Right renal pelvis (tissue), 4 donors: ENCODE data around the gene VSNL1. TPM values are rescaled to one million over a fixed set of nuclear protein-coding genes. Genes with fewer than 3 reads are reported as not detected.

Source experiments
- DNase-seq, 4 donors: peaks; one replicate each; pipeline ENCODE4 v3.0.0-alpha.2; 2013; ENCODE audit warnings: low read depth in 4 of 4, low spot score in 3 of 4, missing footprints in 1 of 4
- polyA plus RNA-seq, 4 donors: library from polyadenylated mRNA; unstranded; fragments of 120-200 nt; gene quantifications; one replicate each; pipeline ENCODE4 v1.2.1, GENCODE V29; 2013; ENCODE audit not compliant: insufficient read length in 4 of 4

Gene VSNL1
- polyA plus RNA-seq, 4 donors: 3.3 to 4.9 (median 4.2) TPM

DNA sequence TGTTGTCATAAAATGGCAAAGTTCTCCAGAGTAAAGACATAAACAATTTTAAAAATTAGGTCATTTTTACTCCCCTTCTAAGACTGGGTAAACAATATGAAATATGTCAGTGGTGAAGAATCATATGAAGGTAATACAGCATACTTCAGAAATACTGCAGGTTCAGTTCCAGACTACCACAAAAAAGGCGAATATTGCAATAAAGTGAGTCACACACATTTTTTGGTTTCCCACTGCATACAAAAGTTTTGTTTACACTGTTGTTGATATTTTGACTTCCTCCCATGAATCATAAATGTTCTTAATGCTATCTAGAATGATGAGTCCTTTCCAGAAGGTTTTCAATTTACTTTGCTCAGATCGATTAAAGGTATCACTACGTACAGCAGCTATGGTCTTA is 139.6 kb downstream of the VSNL1 start:
- no peak for DNase-seq

DNA sequence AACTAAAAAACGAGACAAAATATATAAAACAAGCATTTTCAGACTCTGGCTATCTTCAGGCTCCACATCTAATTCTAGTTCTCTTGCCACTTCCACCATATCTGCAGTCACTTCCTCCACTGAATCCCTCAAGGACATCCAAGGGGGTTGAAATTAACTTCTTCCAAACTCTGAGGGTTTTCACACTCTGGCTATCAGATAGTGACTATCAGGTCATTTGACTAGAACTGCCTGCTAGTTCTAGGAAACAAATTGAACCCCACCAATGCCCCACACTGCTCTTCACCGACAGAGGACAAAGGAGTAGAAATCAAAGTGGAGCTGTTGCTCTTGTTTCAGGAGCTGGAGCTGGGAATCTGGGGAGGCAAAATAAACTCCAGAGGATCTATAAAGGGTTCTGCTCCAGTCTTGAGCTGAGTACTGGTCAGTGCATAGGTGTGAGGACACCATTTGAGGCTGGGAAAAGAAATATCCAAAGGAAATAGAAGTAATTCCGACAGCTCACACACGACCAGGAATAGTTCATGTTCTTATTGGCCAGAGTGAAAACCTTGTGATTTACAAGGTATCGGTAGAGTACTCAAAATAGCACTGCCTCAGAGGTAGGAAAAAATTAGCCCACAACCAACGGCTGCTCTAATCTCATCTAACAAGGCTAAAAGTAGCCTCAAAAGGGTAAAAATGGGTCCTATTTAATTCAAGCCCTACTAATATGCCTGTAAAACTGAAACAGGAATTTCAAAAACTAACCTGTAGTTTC is 141.8 kb downstream of the VSNL1 start:
- no peak for DNase-seq

DNA sequence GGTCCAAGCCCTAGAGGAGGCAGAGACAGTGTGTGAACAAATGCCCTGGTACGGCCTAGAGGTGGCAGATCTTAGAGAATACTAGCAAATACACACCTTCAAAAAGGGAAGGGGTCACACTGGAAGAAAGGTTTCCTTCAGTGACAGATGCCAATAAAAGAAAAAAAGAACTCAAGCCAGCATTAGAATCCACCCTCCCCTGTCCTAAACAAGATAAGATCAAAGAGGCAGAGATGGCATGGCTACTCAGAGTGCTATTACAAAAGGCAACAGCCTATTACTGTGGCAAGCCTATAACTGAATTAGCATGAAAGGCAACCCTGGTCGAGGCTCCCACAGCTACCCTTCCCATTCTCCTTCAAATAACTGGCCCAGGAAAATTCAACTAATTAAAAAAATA is 143.5 kb downstream of the VSNL1 start:
- no peak for DNase-seq

DNA sequence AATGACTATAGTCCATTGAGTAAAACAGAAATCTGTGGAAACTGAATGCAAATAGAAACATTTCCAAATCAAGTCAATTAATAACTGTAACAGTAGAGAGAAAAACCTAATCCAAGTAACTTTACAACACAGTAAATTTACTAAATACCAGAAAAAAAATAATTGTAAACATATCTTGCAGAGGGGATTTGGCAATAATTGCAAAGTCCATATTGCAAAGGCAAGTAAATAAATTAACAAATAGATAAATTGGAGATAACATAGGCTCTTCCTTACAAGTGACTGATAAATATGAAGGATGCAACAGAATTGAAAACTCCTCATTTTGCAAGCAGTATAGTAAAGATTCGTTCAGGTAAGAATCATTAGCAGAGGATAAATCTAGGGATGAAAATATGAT is 148.1 kb downstream of the VSNL1 start:
- no peak for DNase-seq

DNA sequence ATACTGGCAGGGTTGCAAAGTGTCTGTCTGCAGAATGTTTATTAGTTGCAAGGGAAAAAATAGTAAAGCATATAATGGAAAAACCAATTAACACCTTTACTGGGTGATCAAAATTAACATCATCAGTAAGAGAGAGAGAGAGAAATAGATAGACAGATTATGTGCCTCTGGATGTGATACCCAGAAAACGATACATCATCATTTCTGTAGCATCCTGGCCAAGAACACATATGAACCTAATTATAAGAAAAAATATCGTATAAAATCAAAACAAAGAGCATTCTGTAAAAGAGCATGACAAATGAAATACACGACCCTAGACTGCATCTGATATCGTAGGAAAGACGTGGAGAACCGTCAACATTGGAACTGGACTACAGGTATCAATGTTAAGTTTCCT is 148.5 kb downstream of the VSNL1 start:
- no peak for DNase-seq

DNA sequence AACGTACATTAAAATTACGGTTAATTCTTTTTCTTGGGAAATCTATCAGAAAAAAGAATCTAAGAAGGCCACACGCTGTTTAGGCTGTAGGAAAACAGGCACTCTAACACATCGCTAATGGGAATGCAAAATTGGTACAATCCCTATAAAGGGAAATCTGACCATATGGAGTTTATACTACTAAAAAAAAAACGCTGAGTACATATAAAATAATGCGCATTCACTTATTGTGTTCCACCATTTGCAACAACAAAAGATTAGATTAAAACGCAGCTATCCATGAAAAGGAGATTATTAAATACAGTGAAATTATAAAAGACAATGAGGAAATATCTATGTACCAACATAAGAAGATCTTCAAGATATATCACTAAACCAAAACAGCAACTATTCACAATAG is 150.3 kb downstream of the VSNL1 start:
- no peak for DNase-seq

Other genes starting within 250 kb of the VSNL1 start
- under 1 TPM; 0.14 to 0.24 (median 0.18) TPM for gene RAD51AP2, start 22.3 kb upstream of the VSNL1 start, polyA plus RNA-seq
- 10 to 100 TPM; 35.7 to 42.6 (median 36.9) TPM for gene SMC6, start 213.1 kb downstream of the VSNL1 start, polyA plus RNA-seq
- 10 to 100 TPM; 11.2 to 16.7 (median 13.2) TPM for gene GEN1, start 213.4 kb downstream of the VSNL1 start, polyA plus RNA-seq